Ovary (tissue), 3 donors: ENCODE results near the gene COG3.

ENCODE experiments used
- CTCF ChIP-seq, 3 donors: fragments of 450-650 bp in 2 of 3; fragments of 200-600 bp in 1 of 3; IDR thresholded peaks; one replicate each; pipeline versions ENCODE4 v1.5.1 to v1.8.0; 2016 to 2022; ENCODE audit warnings: antibody characterized with exemption in 3 of 3, mild to moderate bottlenecking in 1 of 3
- EP300 ChIP-seq: sonication (generic); formaldehyde crosslinking; IDR thresholded peaks from one replicate; pipeline ENCODE4 v1.6.1; 2017; ENCODE audit warnings: antibody characterized with exemption
- POLR2A ChIP-seq: fragments of 450-650 bp; IDR thresholded peaks from one replicate; pipeline ENCODE4 v1.6.1; 2017; ENCODE audit warnings: antibody characterized with exemption, mild to moderate bottlenecking, moderate library complexity
- donor health status: DM: no; HTN: no; CAD: no.

GRCh38 chr13:45496942-45497341 lies 32.2 kb downstream of the COG3 start:
- TF ChIP-seq POLR2A (no peak), CTCF (IDR thresholded peaks at IDR 0.05) (no peak), EP300 (no peak)
